GM13976 (cell line): Measurements from ENCODE around the gene ALOX12.

Experiments used
- DNase-seq: peaks from one replicate; pipeline ENCODE4 v3.0.0; 2012; ENCODE audit warnings: low spot score
- CTCF ChIP-seq: IDR thresholded peaks from 2 replicates; pipeline ENCODE4 v1.5.1; 2012; ENCODE audit warnings: borderline replicate concordance, mild to moderate bottlenecking; ENCODE audit not compliant: insufficient read depth; ENCODE audit errors: extremely low read depth, missing control alignments, control extremely low read depth
- in situ Hi-C: fragments of 300-500 bp; cut with MboI; formaldehyde crosslinking; loops from one replicate; pipeline ENCODE4 v1.12.0; 2022; ENCODE audit warnings: low sequenced_read_pairs, mixed read lengths, inconsistent platforms; ENCODE audit not compliant: unreplicated experiment

ALOX12 gene

GRCh38 chr17:7025245-7025644 lies 29.4 kb downstream of the ALOX12 start:
- DNase-seq: no peak
- TF ChIP-seq CTCF: no peak
- in situ Hi-C loops: loop anchor here (25.0 kb wide), 1 partner anchor 262 kb away; the partner anchor contains the start of genes SLC2A4 and YBX2

GRCh38 chr17:7026471-7027115 lies 30.7 kb downstream of the ALOX12 start:
- in situ Hi-C loops: loop anchor here (25.0 kb wide), 1 partner anchor 261 kb away; the partner anchor contains the start of genes SLC2A4 and YBX2
- no peak for TF ChIP-seq CTCF
- no peak for DNase-seq

- in situ Hi-C loops: loop anchor here (25.0 kb wide), 1 partner anchor 260 kb away; the partner anchor contains the start of genes SLC2A4 and YBX2
- TF ChIP-seq CTCF: no peak
- DNase-seq: no peak
These were observed 31.5 kb downstream of the ALOX12 start for GRCh38 chr17:7027335-7027734.

GRCh38 chr17:7029096-7029495 lies 33.2 kb downstream of the ALOX12 start:
- DNase-seq: no peak
- in situ Hi-C loops: loop anchor here (25.0 kb wide), 1 partner anchor 258 kb away; the partner anchor contains the start of genes SLC2A4 and YBX2
- no peak for TF ChIP-seq CTCF

- no peak for TF ChIP-seq CTCF
- no peak for DNase-seq
- in situ Hi-C loops: loop anchor here (25.0 kb wide), 1 partner anchor 258 kb away; the partner anchor contains the start of genes SLC2A4 and YBX2
These were observed 33.8 kb downstream of the ALOX12 start for GRCh38 chr17:7029659-7030058.

GRCh38 chr17:7034955-7035590 lies 39.2 kb downstream of the ALOX12 start:
- no peak for TF ChIP-seq CTCF
- in situ Hi-C loops: loop anchor here (25.0 kb wide), 1 partner anchor 252 kb away; the partner anchor contains the start of genes SLC2A4 and YBX2
- no peak for DNase-seq
